NB4 (cell line): ENCODE measurements around the gene MVB12A.

Experiments used
- DNase-seq: peaks from one replicate; pipeline ENCODE4 v3.0.0; 2010; ENCODE audit warnings: low read depth
- H3K4me3 ChIP-seq: one replicate; pipeline ENCODE4 v1.5.1; 2011; ENCODE audit warnings: mild to moderate bottlenecking, low read depth, low read length, moderate library complexity
- CTCF ChIP-seq: IDR thresholded peaks from one replicate; pipeline ENCODE4 v1.5.1; 2012; ENCODE audit warnings: low read depth, low read length
- MYC ChIP-seq: IDR thresholded peaks from 2 replicates; pipeline ENCODE4 v1.6.1; 2011; ENCODE audit warnings: low read depth, low read length
- POLR2A ChIP-seq: IDR thresholded peaks from 2 replicates; pipeline ENCODE4 v1.6.1; 2011; ENCODE audit warnings: mild to moderate bottlenecking; ENCODE audit not compliant: insufficient read length; ENCODE audit errors: extremely low read depth
- TF ChIP-seq, protein P1 (sequence below): IDR thresholded peaks from 2 replicates; pipeline ENCODE4 v1.6.1; 2011; ENCODE audit warnings: low read depth, low read length

Gene MVB12A

GRCh38 chr19:17406887-17407196 lies 13.0 kb upstream of the MVB12A start:
- H3K4me3 ChIP-seq = peak overlapping the region; percentile 74
- DNase-seq = no peak
- no peak for TF ChIP-seq CTCF
- TF ChIP-seq POLR2A = no peak
- TF ChIP-seq, protein P1, sequence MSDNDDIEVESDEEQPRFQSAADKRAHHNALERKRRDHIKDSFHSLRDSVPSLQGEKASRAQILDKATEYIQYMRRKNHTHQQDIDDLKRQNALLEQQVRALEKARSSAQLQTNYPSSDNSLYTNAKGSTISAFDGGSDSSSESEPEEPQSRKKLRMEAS = no peak
- no peak for TF ChIP-seq MYC

DNA sequence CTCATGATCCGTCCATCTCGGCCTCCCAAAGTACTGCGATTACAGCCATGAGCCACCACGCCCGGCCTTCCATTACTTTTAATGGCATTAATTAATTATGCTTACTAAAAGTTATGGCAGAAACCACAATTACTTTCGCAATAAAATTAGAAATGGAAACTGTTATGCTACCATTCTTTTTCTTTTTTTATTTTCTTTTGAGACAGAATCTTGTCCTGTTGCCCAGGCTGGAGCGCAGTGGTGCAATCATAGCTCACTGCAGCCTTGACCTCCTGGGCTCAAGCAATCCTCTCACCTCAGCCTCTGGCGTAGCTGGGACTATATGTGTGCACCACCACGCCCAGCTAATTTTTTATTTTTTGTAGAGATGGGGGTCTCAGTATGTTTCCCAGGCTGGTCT lies 9.9 kb upstream of the MVB12A start:
- no peak for DNase-seq
- TF ChIP-seq POLR2A = no peak
- TF ChIP-seq CTCF = no peak
- no peak for TF ChIP-seq MYC
- TF ChIP-seq, protein P1 = no peak
- H3K4me3 ChIP-seq = no peak overlapping the region

GRCh38 chr19:17411801-17412200 lies 8.0 kb upstream of the MVB12A start:
- no peak overlapping the region for H3K4me3 ChIP-seq
- TF ChIP-seq CTCF = no peak
- no peak for TF ChIP-seq POLR2A
- TF ChIP-seq MYC = no peak
- TF ChIP-seq, protein P1 = no peak
- DNase-seq = no peak

DNA sequence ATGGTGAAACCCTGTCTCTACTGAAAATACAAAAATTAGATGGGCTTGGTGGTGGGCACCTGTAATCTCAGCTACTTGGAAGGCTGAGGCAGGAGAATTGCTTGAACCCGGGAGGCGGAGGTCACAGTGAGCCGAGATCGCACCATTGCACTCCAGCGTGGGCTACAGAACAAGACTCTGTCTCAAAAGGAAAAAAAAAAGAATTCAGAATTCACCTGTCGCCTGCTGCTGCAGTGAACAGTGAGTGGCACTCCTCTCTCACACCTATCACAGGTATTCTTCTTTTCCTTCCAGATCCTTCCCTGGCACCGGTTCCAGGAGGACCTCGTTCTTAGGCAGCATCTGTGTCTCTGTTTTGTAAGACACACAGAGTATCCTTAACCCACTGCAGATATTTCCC lies 5.8 kb upstream of the MVB12A start:
- TF ChIP-seq, protein P1 = no peak
- TF ChIP-seq CTCF = no peak
- no peak for TF ChIP-seq POLR2A
- TF ChIP-seq MYC = no peak
- DNase-seq = no peak
- no peak overlapping the region for H3K4me3 ChIP-seq

GRCh38 chr19:17415121-17415520 lies 4.7 kb upstream of the MVB12A start:
- H3K4me3 ChIP-seq = no peak overlapping the region
- TF ChIP-seq, protein P1 = no peak
- DNase-seq = no peak

- DNase-seq = peak; percentile 25
- H3K4me3 ChIP-seq = peak overlapping the region; percentile 79
Measured at GRCh38 chr19:17418710-17419109, 1.1 kb upstream of the MVB12A start.

GRCh38 chr19:17419154-17419620 lies 660 bp upstream of the MVB12A start:
- TF ChIP-seq, protein P1 = no peak
- TF ChIP-seq POLR2A (no peak), CTCF (no peak), MYC (no peak)
- DNase-seq = peak; percentile 25

More at GRCh38 chr19:17418710-17419109, 1.1 kb upstream of the MVB12A start:
- TF ChIP-seq, protein P1 = no peak
- no peak for TF ChIP-seq POLR2A

More at GRCh38 chr19:17419154-17419620, 660 bp upstream of the MVB12A start:
- H3K4me3 ChIP-seq = peak overlapping the region; percentile 79
